ENCODE results near the gene FLT1.
A peak's percentile ranks its signal among the peaks of the same experiment; 100 is the strongest.

The FLT1 gene, protein sequence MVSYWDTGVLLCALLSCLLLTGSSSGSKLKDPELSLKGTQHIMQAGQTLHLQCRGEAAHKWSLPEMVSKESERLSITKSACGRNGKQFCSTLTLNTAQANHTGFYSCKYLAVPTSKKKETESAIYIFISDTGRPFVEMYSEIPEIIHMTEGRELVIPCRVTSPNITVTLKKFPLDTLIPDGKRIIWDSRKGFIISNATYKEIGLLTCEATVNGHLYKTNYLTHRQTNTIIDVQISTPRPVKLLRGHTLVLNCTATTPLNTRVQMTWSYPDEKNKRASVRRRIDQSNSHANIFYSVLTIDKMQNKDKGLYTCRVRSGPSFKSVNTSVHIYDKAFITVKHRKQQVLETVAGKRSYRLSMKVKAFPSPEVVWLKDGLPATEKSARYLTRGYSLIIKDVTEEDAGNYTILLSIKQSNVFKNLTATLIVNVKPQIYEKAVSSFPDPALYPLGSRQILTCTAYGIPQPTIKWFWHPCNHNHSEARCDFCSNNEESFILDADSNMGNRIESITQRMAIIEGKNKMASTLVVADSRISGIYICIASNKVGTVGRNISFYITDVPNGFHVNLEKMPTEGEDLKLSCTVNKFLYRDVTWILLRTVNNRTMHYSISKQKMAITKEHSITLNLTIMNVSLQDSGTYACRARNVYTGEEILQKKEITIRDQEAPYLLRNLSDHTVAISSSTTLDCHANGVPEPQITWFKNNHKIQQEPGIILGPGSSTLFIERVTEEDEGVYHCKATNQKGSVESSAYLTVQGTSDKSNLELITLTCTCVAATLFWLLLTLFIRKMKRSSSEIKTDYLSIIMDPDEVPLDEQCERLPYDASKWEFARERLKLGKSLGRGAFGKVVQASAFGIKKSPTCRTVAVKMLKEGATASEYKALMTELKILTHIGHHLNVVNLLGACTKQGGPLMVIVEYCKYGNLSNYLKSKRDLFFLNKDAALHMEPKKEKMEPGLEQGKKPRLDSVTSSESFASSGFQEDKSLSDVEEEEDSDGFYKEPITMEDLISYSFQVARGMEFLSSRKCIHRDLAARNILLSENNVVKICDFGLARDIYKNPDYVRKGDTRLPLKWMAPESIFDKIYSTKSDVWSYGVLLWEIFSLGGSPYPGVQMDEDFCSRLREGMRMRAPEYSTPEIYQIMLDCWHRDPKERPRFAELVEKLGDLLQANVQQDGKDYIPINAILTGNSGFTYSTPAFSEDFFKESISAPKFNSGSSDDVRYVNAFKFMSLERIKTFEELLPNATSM (N-terminal part only)

DNA sequence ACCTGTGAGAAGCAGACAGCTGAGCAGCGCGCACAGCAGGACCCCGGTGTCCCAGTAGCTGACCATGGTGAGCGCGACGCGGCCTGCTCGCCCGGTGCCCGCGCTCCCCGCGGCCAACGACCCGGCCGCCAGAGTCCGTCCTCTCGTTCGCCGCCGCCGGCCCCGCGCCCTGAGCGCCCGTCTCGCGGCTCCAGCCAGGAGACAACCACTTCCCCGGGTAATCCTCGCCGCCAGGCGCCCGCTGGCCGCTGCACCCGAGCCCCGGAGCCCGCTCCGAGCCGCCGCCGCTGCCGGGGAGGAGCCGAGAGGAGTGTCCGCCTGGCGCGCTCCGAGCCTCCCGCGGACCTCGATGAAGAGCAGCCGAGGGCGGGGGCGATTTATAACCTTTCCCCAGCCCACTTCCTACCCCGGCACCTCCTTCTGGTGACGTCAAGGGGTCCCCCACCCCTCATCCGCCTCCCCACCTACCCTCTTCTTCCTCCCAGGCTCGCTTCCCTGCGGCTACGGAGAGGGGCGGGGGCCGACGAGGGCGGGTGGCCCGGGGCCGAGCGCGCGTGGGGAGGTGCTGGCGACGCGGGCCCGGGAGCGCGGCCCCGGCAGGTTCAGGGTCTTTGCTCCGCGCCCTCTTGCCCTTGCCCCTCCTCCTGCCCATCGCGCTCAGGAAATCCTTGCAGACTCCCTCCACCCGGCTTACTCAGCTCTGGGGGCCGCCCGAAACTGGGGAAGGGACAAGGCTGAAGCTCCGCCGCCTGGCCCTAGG lies at the start of gene FLT1:
FLT1 (minus strand) TSS at position 351 of the 760 bp plus-strand sequence; CDS start at position 66, 285 bp downstream.
- peak; percentile 7 for DNase-seq (ENCODE audit: low read depth)

DNA sequence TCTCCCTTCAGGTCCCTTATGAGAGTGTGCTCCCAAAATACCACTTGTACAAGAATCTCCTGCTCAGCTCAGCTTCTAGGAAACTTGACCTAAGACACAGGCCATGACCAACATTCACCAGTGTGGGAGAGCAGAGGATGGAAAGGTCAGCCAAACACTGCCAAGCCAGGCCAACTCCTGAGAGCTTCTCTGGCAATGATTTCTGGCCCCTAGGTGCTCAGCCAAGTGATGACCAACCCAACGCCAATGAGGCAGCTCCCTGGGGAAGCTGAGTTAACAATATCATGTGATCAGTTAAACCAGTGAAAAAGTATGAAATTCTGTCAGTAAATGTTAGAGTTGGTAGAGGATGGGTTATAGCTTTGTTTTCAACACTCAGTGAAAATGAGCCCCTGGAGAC lies 49.1 kb upstream of the FLT1 start:
- no peak for DNase-seq (ENCODE audit: low read depth)

DNA sequence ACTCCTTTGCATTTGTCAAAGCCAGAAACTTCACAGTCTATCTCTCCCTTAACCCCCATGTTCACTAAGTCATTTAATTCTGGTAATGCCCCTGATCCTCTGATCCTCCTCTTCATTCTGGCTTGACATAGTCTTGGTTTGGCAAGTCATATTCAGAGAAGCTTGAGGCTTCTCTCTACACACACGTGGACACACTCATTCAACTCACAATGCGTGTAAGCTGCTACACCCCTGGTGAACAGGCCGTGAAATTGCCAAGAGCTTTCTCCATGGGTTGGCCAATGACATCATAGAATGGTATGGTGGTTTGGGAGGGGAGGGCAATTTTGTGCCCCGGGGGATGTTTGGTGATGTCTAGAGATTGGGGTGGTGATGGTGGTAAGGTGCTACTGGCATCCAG lies 47.9 kb upstream of the FLT1 start:
- no peak for DNase-seq (ENCODE audit: low read depth)

DNA sequence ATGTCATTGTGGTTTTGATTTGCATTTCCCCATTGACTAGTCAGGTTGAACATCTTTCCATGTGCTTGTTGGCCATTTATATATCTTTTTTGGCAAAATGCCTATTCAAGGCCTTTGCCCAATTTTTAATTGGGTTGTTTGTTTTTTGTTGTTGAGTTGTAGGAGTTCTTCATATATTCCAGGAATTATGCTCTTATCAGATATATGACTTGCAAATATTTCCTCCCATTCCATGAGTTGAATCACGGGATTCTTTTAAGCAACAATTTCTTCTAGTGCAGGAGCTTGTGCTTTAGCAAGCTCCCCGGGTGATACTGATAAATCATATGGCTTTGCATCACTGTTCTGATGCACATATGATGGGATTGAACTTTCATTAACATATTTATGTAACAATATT lies 47.0 kb upstream of the FLT1 start:
- DNase-seq (ENCODE audit: low read depth) = no peak

DNA sequence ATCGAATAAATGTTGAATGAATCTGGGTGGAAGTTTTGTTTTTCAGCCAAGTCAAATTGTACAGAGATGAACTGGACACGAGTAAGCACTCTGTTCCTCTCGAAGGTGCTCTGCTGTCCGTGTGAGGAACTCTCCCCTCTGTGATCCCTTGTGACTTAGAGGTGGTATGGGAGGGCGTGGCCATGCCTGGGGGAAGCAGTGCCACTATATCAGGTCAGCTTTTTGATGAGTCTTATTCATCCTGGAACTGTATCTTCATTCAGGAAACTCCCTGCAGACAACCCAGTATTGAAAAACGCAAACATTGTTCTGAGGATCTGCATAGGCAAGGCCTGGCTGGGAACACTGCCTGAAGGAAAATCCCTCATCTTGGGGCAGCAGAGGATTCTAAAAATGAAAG lies 45.7 kb upstream of the FLT1 start:
- no peak for DNase-seq (ENCODE audit: low read depth)

DNA sequence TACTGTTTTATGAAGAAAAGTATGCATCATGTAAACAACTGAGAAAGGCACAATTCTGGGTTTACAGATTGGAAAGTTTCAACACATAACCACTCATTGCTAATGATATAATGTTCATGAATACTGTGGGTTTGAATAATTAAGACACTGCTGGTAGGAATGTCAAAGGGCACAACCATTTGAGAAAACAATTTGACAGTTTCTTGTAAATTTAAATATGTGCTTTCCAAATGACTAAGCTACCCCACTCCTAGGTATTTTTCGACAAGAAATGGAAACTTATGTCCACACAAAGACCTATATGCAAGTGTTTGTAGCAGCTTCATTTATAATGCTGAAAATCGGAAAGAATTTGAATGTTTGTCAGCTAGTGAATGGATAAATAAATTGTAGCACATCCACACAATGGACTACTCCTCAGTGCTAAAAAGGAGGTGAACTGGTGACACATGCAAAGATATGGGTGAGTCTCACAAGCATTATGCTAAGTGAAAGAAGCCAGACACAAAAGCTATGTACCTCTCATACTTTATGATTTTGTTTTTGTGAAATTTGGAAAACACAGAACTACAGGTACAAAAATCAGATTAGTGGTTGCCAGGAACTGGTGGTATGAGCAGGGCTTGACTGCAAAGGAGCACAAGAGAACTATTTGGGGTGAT lies 44.8 kb upstream of the FLT1 start:
- no peak for DNase-seq (ENCODE audit: low read depth)

DNA sequence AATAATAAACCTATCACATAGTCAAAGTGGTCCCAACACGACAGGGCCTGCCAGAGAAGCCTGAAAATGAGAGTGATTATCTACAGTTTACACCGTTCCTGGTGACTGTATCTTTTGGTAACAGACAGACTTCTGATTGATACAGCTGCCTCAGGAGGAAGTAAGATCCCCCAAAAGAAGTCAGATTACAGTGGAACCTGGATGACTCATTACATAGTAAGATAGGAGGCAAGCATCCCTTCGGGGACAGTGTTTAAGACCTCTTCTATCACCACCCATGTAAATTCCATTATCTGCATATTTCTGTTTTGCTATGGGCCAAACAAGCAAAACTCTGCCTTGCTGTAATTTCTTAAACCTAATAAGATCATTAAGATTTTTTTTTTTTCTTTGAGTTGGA lies 44.0 kb upstream of the FLT1 start:
- no peak for DNase-seq (ENCODE audit: low read depth)

DNA sequence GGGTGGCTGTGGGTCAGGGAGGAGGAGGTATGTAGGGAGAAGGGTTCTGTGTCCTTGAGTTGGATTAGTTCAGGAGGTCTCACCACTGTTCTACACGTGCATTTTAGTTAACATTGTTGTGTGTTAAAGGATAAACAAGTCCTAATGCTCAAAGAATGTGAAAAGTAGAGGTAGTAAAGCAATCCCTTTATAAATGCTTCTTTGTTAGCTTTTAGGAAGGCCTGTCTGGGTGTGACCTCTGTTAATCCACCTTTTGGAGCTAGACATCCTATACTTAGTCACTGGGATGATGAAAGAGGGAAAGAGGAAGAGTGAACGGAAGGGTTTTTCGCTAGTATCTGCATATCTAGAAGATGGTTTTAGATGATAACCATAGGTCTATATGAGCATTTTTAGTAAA lies 42.2 kb upstream of the FLT1 start:
- no peak for DNase-seq (ENCODE audit: low read depth)

DNA sequence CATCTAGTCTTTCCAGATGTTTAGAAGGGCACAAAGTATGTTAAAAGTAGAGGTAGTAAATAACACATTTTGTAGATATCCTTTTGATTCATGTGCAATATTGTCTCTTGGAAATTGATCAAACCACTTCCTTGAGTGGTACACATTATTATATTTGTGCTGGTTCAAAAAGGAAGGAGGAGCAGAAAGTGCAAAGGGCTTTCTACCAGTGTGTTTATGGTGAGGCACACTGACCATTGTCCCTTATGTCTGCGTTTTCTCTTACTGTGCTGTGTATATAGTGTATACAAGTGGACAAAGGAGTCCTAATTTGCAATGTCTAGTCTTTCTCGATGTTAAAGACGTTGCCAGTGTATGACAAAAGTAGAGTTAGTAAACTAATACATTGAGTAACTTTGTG lies 41.4 kb upstream of the FLT1 start:
- no peak for DNase-seq (ENCODE audit: low read depth)

DNA sequence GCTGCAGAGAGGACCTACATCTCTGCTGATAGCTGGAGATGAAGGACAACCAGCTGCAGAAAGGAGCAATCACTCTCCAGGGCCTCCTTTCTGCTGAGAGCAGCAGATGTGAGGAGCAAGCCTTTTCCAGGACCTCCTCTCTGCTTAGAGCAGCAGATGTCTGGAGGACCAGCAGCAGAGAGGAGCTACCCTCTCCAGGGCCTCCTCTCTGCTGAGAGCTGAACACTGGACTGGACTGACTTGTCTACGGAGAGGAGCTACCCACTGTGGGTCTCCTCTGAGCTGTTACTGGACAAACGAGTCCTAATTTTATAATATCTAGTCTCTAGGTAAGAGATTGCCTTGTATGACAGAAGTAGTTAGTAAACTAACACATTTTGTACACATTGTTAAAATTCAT lies 40.8 kb upstream of the FLT1 start:
- no peak for DNase-seq (ENCODE audit: low read depth)

DNA sequence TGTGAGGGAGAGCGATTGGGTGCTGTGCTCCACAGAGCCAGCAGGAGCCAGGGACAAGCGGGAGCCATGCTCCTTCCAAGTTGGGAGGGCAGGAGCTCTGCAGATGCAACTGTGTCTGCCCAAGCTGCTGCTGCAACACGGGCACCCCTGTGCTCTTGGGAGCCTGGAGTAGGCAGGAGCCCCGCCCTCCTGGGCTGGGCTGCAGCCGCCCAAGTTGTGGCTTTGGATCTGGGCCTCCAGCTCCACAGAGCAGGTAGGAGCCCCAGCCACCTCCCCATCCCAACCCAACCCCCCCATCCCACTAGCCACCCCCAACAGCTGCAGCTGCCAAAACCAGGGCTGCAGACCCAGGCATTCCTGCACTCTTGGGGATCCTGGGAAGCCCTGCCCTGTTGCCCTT lies 39.9 kb upstream of the FLT1 start:
- DNase-seq (ENCODE audit: low read depth) = no peak

DNA sequence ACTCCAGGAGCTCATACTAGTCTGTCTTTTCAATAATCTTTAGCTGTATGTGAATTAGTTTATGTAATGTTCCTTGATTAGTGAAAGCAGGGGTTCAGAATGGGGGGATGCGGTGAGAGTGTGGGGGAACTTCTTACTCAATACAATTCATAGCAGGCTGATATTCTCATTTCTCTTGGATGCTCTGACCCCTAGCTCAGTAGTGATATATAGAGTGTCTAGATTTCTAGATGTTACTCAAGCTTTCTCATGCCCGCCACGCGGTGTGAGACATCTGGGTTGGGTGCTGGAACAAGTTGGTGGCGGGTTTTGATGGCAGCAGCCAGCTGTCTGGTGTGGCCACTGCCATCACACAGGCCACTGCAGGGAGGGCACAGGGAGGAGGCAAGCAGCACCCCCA lies 39.3 kb upstream of the FLT1 start:
- no peak for DNase-seq (ENCODE audit: low read depth)

DNA sequence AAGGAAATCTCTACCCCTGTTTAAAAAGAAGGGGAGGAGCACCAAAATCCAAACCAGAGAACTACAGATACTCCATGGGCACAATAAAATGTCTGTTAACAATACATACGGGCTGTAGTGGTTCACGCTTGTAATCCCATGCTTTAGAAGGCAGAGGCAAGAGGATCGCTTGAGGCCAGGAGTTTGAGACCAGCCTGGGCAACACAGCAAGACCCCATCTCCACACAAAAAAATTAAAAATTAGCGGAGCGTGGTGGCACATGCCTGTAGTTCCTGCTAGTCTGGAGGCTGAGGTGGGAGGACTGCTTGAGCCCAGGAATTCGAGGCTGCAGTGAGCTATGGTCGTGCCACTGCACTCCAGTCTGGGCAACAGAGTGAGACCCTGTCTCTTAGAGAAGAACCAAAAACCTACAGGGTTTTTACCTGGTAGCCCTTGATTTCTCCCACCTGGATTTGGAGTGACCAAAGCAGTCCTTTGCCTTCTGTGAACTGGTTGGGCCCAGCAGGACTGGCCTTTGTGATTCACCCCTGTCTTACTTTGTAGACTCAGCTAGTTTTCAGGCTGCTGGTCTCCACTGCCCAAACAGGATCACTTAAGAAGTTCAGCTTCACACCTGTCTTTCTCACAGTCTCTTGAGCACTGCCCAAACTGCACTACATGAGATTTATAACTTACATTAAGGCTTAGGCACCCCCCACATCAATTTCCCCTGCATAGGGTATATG lies 38.7 kb upstream of the FLT1 start:
- no peak for DNase-seq (ENCODE audit: low read depth)

DNA sequence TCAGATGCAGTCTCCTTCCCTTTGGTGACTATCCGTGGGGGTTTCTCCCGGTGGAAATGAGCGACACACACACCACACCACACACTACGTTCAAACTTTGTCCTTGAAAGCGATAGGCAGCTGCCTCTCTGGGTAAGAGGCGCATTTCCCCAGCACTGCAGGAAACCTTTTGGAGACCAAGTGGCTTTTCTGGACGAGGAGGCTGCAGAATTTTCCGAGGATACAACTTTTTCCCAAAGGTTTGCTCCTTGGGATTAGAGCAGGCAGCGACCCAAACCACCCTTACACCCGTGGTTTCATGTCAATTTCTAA lies 38.2 kb upstream of the FLT1 start:
- no peak for DNase-seq (ENCODE audit: low read depth)

DNA sequence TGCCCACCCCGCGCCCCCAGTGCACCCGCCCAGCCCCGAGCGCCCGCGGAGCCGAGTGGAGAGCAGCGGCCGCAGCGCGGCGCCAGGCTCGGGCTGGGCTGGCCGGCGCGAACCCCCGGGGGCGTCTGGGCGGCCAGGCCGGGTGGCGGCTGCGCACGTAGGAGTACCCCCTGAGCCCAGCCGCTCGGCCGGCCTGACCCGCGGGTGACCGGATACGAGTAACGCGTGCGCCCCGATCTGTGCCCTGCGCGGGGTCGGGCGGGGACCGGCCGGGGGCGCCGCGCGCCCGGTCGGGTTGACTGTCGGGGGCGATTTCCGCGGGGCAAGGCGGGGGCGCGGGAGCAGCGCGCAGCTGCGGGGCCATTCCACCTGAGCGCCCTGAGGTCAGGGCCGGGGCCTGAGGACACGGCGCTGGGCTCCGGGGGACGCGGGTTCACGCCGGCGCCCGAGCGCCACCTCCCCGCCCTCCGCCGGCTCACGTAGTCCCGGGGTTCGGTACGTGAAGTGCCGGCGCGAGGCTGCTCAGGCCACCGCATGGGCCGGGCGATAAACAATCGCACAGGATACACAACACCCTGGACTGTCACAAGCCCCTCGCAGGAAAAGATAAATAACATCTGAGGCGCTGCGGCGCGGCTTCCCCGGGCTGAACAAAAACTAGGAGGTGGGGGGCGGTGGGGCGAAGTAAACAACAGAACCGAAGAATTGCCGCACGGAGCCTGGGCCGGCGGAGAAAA lies 37.6 kb upstream of the FLT1 start:
- DNase-seq (ENCODE audit: low read depth) = no peak

DNA sequence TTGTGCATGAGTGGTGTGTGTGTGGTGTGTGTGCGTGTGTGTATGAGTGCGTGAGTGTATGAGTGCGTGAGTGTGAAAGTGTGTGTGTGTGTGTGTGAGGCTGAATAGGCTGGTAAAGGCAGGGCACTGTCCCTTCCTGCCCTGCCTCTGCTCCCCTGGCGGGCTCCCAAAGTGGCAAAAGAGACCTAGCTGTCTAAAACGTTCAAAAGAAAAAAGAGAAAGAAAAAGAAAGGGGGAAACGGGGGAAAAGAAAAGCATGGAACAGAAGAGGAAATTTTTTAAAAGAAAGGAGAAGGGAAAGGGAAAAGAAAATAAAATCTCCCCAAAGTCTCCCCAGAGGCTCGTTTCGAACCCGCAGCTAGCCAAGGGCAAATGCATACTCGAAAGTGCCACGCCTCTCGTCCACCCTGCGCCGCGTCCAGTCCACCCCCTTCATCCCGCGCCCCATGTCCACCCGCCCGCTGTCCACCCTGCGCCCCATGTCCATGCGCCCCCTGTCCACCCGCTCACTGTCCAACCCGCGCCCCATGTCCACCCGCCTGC lies 37.0 kb upstream of the FLT1 start:
- DNase-seq (ENCODE audit: low read depth) = no peak

DNA sequence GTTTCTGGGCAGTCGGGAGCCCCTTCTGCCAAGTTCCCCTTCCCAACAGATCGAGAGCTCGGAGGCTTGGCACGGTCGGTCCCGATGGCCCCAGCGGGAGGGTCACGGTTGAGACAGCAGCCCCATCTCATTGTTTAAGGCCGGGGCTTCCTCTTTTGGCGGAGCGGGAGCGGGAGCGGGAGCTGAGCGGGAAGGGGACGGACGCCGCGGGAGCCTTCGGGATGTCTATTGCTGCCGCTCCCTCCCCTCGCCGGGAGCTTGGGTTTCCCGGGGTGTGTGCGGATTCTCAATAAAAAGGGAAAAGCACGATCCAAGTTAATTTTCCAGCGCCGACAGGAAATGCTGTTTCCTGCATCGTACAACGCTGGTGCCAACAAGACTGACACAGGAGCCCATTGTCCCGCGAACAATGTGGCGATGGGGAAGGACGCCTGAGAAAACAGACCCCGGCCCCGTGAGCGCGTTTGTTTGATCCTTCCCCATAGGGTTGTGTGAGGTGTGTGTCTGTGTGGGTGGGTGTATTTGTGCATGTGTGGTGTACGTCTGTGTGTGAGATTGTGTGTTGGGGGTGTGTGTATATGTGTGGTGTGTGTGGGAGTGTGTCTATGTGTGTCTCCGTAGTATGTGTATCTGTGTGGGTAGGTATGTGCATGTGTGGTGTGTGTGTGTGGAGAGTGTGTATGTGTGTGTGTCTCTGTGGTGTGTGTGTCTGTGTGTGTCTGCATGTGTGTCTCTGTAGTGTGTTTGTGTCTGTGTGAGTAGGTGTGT lies 36.3 kb upstream of the FLT1 start:
- DNase-seq (ENCODE audit: low read depth) = no peak

DNA sequence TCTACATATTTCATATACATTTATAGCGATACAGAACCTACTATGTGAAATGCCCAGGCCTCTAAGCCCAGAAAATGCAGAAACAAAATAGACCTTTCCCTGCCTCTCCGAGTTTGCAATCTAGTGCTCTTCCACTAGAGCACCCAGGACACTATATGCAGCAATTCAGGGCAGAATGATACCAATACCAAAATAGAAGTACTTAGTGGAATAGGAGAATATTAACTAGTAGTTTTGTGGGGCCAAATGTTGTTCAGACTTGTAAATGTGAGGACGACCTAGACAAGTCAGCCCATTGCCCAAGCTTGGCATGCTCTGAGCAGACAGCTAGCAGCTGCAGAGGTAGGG lies 35.8 kb upstream of the FLT1 start:
- DNase-seq (ENCODE audit: low read depth) = no peak

DNA sequence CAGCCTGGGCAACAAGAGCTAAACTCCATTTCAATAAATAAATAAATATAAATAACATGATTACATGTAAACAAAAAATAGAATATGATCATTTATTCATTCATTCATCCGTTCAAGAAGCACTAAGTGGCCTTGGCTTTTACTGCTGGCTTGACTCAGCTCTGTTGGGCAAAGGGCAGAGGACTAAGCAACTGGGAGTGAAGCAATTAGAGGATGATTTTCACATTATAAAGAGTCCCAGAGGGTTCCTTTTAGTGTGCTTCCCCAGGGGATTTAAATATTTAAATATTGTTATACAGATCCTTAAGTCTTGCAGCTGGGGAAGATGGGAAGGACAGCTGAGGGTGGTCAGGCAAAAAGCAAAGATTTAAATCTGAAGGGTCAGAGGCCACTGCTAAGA lies 34.9 kb upstream of the FLT1 start:
- no peak for DNase-seq (ENCODE audit: low read depth)

Data from activated T-cell treated with anti-CD3 and anti-CD28 coated beads for 24 hours (primary cell).